ENCODE data around the gene GPC1.

The GPC1 gene

GRCh38 chr2:240412975-240413812 lies 22.3 kb upstream of the GPC1 start:
- no peak for DNase-seq (ENCODE audit: low read depth)

- no peak for DNase-seq (ENCODE audit: low read depth)
Measured at GRCh38 chr2:240413813-240414429, 21.5 kb upstream of the GPC1 start.

GRCh38 chr2:240416821-240417220 lies 18.6 kb upstream of the GPC1 start:
- DNase-seq (ENCODE audit: low read depth): no peak

GRCh38 chr2:240418311-240418710 lies 17.2 kb upstream of the GPC1 start:
- DNase-seq (ENCODE audit: low read depth): no peak

GRCh38 chr2:240419271-240419670 lies 16.2 kb upstream of the GPC1 start:
- no peak for DNase-seq (ENCODE audit: low read depth)

- DNase-seq (ENCODE audit: low read depth): no peak
Measured at GRCh38 chr2:240419723-240420122, 15.7 kb upstream of the GPC1 start.

GRCh38 chr2:240420206-240421104 lies 15.0 kb upstream of the GPC1 start:
- DNase-seq (ENCODE audit: low read depth): no peak

- DNase-seq (ENCODE audit: low read depth): no peak
Measured at GRCh38 chr2:240421381-240421780, 14.1 kb upstream of the GPC1 start.

- DNase-seq (ENCODE audit: low read depth): no peak
Measured at GRCh38 chr2:240422658-240423329, 12.7 kb upstream of the GPC1 start.

- DNase-seq (ENCODE audit: low read depth): no peak
Measured at GRCh38 chr2:240423788-240424191, 11.7 kb upstream of the GPC1 start.

GRCh38 chr2:240424341-240425235 lies 10.9 kb upstream of the GPC1 start:
- no peak for DNase-seq (ENCODE audit: low read depth)

- no peak for DNase-seq (ENCODE audit: low read depth)
Measured at GRCh38 chr2:240425236-240425615, 10.2 kb upstream of the GPC1 start.

GRCh38 chr2:240425697-240426096 lies 9.8 kb upstream of the GPC1 start:
- DNase-seq (ENCODE audit: low read depth): no peak

GRCh38 chr2:240426845-240427721 lies 8.4 kb upstream of the GPC1 start:
- DNase-seq (ENCODE audit: low read depth): no peak

- no peak for DNase-seq (ENCODE audit: low read depth)
Measured at GRCh38 chr2:240427729-240428128, 7.7 kb upstream of the GPC1 start.

GRCh38 chr2:240428245-240428644 lies 7.2 kb upstream of the GPC1 start:
- DNase-seq (ENCODE audit: low read depth): no peak

- no peak for DNase-seq (ENCODE audit: low read depth)
Measured at GRCh38 chr2:240429341-240429871, 6.1 kb upstream of the GPC1 start.

- DNase-seq (ENCODE audit: low read depth): no peak
Measured at GRCh38 chr2:240429872-240430491, 5.5 kb upstream of the GPC1 start.

- no peak for DNase-seq (ENCODE audit: low read depth)
Measured at GRCh38 chr2:240430595-240430994, 4.9 kb upstream of the GPC1 start.

Measured in activated T-helper 1 cell treated with Interleukin-2 at 50 U/mL for 16 hours (primary cell).